GM10248 (cell line): ENCODE measurements around the gene LENG1.

Experiments
- CTCF ChIA-PET: fragments of 300-600 bp; sonication (Branson Sonifier 250); formaldehyde crosslinking; extraction: SDS; loops from one replicate; lab custom pipeline; 2021; ENCODE audit warnings: antibody characterized with exemption; lab: Yijun Ruan, JAX
- POLR2A ChIA-PET: fragments of 350-650 bp; sonication (Branson Sonifier 250); formaldehyde crosslinking; extraction: SDS; loops from one replicate; lab custom pipeline; 2020; ENCODE audit warnings: antibody characterized with exemption; lab: Yijun Ruan, JAX
- DNase-seq: peaks from one replicate; pipeline ENCODE4 v3.0.0; 2012; ENCODE audit errors: extremely low spot score
- CTCF ChIP-seq: IDR thresholded peaks from 2 replicates; pipeline ENCODE4 v1.5.1; 2012; ENCODE audit warnings: mild to moderate bottlenecking, low read depth; ENCODE audit errors: extremely low read depth, missing control alignments, control extremely low read depth

Gene LENG1

GRCh38 chr19:54107876-54108490 is 51.5 kb downstream of the LENG1 start:
- DNase-seq, result no peak
- ChIA-PET CTCF (no interaction called here), POLR2A (no interaction called here)
- no peak for TF ChIP-seq CTCF

- CTCF ChIA-PET, result no interaction called here
- no peak for DNase-seq
- POLR2A ChIA-PET, result no interaction called here
- TF ChIP-seq CTCF, result no peak
Measured at GRCh38 chr19:54106716-54107115, 52.8 kb downstream of the LENG1 start.

GRCh38 chr19:54105796-54106195 is 53.7 kb downstream of the LENG1 start:
- TF ChIP-seq CTCF, result no peak
- ChIA-PET CTCF (interaction anchor here (1.3 kb wide), 1 partner anchor 8 kb away, joined by 3 read pairs; no protein-coding TSS in a partner anchor), POLR2A (no interaction called here)
- DNase-seq, result no peak
